NCI-H524 (cell line): ENCODE data around the gene C6.
"Not testable (repeated sequence)": the region's sequence is repeated elsewhere in the genome, so short reads cannot be mapped to it uniquely, and the experiment has no call there.

ENCODE experiments used
- DNase-seq, 2 experiments: peaks; one replicate each; lab custom pipeline; 2025; lab: John Stamatoyannopoulos, UW

Gene C6

GRCh38 chr5:41199660-41200059, 13.7 kb downstream of the C6 start:
- DNase-seq, result no peak

DNA sequence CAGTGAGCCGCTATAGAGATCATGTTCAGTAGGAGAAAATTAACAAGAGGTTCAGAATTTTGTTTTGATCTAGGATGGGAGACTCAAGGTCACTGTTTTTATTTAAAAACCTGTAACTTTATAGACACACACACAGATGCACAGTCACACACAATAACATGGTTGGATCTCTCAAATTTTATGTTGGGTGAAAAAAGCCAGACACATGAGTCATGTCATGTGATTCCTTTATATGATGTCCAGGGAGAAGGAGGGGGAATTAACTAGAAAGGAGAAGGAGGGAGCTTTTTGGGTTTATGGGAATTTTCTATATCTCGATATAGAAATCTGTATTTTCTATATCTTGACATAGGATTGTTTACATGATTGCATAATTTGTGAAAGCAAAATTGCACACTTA, 17.1 kb downstream of the C6 start:
- DNase-seq, result no peak

- no peak for DNase-seq
Measured at GRCh38 chr5:41195228-41195627, 18.1 kb downstream of the C6 start.

DNA sequence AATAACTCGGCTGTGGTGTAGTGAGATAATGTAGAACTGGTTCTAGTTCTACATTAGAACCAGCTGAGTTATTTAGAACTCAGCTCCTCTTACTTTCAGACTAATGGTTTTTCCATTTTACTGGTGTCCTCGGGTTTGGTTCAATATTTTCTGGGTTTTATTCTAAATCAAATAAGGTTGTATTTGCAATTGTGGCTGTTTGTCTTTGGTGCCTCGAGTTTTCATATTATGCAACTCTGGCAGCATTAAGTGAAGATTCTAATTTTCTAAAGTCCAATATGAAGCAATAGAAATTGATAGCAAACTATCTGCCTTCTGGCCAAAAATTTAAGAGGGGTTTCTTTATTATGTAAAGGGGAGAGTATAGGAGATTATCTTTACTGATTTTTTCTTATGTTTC, 19.0 kb downstream of the C6 start:
- DNase-seq, result no peak

DNA sequence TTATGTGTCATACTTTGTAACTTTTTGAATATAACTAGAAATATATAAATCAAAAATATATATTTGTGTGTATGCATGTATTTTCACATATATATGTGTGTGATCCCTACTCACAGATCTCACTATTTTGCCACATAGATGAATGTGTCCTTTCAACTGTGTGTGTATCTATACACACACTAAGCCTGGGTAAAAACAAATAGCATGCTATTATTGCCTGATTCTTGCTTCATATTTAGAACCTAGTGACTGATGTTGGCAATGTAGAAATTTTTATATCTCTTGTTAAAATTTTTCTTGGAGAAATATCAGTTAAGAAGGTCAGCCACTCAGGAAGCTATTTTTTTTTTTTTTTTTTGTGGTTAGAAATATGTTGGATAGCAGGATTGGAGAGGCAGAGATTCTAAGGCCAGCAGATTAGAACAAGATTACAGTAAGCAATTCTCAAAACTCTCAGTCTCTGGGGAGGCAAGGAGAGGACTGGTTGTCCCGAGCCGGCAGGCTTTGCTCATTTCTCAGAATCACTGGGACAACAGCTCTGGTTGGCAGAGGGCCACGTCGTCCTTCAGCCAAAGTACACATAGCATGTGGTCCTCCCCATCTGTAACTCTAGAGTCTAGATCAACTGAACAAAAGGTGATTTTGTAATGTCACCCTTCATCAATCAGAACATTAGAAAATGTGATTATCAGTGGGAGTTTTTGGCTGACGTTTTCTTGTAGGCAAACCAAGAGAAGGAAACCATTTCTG, 19.7 kb downstream of the C6 start:
- DNase-seq, result no peak

GRCh38 chr5:41191249-41191648, 22.1 kb downstream of the C6 start:
- no peak for DNase-seq

- DNase-seq, result no peak
Measured at GRCh38 chr5:41186143-41186542, 27.2 kb downstream of the C6 start.

- DNase-seq, result not testable (repeated sequence)
Measured at GRCh38 chr5:41183331-41183730, 30.0 kb downstream of the C6 start.

DNA sequence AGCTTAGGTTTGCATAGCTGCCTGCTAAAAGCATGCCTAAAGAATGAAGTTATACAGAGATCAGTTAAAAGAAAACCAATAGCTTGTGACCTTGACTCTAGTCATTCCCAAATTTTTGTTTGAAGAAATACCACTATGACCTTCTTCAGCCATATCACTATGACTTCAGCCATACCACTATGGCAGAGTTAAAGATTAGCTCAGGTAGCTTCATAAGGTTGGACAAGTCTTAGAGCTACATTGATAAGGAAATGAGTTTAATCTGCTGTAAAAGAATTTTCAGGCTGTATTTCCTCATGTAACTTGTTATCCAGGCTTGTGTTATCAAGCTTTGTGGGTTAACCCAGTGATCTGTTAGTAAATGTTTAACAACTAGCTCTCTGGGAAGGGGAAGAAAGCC, 30.7 kb downstream of the C6 start:
- DNase-seq, result no peak

DNA sequence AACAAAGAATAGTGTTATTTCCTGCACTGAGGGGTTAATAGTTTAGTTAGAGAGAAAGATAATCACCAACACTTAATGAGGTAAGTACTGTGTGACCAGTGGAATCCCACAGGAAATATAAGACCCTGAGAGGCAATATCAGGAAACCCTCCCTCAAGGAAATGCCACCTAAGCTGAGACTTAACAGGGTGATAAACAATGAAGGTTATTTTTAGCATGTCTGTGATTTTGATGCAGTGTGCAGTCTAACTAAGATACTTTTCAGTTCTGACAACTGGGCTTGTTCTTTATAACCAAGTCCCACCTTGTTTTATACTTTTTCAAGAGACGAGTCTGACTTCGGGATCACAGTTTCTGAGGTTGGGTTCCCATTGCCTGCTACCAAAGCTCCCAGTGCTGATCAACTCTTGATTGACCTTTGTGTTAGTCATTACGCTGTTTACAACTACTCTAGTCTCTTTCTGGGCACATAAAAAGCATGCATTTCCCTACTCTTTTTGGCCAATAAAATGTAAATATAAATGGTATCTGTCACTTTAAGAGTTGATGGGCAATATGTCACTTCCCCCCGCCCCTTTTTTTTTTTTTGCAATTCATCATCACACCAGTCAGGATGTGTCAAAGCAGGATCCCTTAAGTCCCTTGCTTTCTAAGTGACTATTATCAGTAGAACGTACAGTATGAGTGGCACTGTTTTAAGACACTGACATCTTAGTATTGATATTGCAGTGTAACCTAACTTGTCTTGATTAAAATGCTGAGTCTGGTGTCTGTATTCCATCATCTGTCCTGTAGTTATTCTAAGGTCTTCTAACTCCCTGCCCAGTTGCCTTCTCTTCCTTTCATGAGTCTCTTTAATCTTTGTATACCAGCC, 31.4 kb downstream of the C6 start:
- DNase-seq, result no peak

DNA sequence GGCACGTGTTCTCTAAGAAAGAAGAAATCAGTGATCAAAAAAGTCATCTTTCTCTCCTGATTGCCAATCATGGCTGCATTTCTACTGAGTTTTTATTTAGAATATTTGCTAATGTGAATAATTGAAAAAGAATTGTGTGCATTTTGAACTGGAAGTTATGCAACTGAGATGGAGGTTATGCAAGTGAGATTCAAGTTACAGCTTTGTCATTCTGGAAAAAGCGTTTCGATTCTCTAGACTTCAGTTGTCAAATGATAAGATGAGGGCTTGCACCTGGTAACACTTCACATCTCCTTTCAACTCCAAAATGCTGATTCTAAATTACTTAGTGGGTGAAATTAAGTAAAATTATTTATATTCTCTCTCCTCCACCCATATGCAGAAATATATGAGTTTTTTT, 36.4 kb downstream of the C6 start:
- DNase-seq, result no peak

- no peak for DNase-seq
Measured at GRCh38 chr5:41172012-41172411, 41.3 kb downstream of the C6 start.

DNA sequence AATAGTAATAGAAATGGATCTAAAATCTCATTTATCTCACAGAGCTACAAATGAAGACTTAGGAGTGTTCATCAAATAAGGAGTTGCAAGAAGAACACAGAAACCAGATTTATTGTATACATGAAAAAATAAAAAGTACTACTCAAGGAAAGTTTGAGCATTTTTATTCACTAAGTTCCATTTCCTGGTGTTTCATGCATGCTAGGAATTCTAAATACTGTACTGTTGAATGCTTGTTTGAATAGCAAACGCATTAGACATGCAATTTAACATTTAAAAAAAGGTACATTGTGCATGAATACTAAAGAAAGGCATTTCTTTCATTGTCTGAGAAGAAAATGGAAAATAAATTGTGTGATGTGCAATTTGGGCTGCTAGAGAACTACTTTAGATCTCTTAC, 52.1 kb downstream of the C6 start:
- no peak for DNase-seq

DNA sequence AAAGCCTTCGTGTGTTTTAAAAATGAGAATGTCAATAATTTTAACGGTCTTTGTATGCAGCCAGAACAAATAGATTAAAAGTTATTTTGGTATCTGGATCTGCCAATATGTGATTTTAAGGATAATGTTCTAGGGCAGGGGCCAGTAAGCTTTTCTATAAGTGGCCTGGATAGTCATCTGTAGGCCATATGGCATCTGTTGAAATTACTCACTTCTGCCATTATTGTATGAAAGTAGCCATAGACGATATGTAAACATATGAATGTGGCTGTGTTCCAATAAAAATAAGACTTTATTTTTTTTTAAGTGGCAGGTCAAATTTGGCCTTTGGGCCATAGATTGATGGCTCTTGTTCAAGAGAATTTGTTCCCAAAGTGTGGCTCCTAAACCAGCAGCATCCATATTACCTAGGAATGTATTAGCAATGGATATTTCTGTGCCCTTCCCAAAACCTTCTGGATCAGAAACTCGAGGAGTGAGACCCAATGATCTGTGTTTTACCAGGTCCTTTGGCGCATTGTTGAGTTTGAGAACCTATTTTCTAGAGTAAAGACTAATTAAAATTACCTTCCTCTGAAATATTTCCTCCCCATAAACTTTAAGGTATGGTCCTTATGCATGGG, 55.9 kb downstream of the C6 start:
- no peak for DNase-seq

DNA sequence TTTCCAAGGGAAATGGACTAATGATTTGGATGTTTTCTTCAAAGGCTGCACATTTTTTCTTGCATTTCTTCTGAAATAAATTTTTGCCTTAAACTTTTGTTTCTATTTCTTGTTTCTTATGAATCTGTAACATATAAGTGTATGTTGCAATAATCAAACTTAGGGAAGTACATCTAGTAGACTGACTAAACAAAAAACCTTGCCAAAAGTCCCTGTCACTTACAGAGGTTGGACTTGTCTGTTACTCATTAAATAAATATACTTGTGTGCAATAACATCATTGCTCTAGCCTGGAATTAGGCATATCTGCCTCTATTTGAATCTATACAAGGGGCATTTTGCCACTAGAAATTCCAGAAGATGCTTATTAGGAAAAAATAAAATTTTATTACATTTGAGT, 56.6 kb downstream of the C6 start:
- DNase-seq, result no peak

DNA sequence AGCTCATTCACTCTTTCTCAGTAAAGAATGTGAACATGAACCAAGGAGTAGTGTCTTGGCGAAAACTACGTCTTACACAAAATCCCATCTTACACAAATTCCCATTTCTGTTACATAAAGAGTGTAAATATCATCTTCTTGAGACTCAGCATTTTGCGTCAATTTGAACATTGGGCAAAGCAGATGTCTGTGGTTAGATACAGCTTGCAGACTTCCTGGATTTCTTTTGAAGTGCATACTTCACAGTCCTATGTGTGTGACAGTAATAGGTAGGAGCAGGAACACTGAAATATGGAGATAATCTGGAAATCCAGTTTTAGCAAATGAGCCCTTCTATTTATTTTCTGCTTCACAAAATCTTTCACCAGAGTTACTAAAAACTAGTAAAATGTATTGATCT, 58.8 kb downstream of the C6 start:
- DNase-seq, result no peak

GRCh38 chr5:41151564-41151963, 61.8 kb downstream of the C6 start:
- DNase-seq, result no peak

DNA sequence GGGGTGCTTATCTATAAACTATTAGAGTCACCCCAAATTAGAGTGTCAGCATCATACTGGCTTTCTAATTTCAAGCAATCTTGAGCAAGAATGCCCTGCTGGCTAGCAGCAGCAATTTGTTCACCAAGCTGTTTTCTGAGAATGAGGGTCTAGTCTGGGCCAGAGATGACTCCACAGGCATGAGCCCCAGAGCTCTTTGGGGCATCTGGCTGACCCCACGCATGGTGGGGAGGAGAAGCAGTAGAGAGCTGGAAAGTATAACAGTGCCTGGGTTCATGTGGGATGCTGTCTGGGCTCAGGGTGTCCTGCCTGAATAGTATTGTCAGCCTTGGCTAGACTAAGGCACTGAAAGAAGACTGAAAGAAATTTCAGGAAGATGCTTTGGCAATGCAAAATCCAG, 64.9 kb downstream of the C6 start:
- DNase-seq, result no peak

DNA sequence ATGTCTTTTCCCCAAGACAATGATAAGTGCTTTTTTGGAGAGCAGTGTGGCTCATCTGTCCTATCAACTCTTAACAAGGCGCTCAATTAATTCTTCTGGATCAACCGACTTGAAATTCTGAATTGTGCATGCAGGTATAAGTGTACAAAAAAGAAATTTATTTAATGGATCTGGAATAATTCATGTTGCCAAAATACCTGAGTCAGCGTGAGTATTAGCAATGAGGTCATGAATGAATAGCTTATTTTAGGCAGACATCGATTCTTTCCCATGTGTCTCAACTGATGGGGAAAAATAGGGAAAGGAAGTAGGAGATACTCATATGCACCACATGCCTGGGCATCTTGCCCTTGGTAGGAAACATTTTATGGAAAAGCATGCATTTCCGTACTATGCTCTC, 68.0 kb downstream of the C6 start:
- no peak for DNase-seq

DNA sequence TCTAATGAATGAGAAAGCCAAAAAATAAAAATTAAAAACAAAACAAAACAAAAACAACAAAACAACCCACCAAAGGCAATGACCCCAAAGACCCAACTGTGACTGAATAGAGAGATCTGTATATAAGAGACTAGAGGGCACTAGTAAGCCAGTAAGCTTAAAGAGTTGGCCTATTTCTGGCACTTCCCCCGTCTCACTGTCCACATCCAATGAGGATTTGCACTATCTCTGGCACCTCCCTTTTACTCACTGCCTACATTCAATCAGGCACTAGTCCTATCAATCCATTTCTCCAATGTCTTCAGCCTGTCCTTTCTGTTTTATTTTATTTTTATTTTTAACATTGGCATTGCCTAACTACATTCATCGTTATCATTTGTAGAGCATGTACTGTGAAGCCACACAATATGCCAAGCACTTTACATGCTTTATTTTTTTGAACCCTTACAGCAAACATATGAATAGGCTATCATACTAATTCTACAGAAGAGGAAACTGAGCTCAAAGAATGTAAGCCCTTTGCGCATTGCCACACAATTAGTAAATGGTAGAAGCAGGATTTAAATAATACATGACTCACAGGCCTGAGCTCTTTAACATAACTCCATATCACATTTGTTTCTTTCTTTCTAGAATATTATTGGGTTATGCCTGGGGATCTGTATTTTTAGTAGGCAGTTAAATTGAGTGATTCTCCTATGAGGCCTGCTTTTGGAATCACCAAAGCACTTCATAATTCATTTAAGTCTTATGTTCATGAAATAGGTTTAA, 70.0 kb downstream of the C6 start:
- no peak for DNase-seq

- no peak for DNase-seq
Measured at GRCh38 chr5:41127967-41128690, 85.2 kb downstream of the C6 start.

DNA sequence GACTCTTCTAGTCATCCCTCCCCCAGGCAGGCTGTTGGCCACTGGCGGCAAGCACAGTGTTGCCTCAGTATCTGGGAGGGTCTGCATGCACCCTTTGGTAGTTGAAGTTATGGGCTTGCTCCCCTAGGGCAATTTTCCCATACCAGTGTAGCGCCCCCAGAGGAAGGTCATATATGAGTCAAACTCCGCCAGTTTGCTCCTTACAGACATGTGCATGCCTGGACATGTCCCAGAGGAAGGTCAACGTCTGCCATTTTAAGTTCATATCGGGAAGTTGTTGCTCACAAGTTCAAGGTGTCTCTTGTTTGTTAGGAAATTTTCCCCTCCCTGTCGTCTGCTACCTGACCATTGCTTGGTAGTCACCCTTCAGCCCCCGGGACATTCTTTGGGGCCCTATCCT, 90.9 kb downstream of the C6 start:
- DNase-seq, result no peak
